Right lobe of liver (tissue), 4 donors: ENCODE results near the gene ASTL.

Experiments used
- CTCF ChIP-seq, 4 donors: fragments of 200-600 bp in 3 of 4; fragments of 450-650 bp in 1 of 4; IDR thresholded peaks; one replicate each; pipeline versions ENCODE4 v1.5.1 to v1.8.0; 2016 to 2022; ENCODE audit warnings: antibody characterized with exemption in 4 of 4, mild to moderate bottlenecking in 2 of 4
- POLR2A ChIP-seq: fragments of 450-650 bp; IDR thresholded peaks from one replicate; pipeline ENCODE4 v1.6.1; 2017; ENCODE audit warnings: antibody characterized with exemption, mild to moderate bottlenecking
- donor health status: DM: no; HTN: no; CAD: no.
- donor health status: DM: no; HTN: no; CAD: no.
- donor health status: DM: no; HTN: yes; CAD: no.

GRCh38 chr2:96108151-96108540 is 30.2 kb downstream of the ASTL start:
- TF ChIP-seq CTCF (IDR thresholded peaks at IDR 0.05) (no peak), POLR2A (no peak)
